ENCODE measurements around the gene CCDC188. TPM values are rescaled to one million over a fixed set of nuclear protein-coding genes. Genes with fewer than 3 reads are reported as not detected.

CCDC188 gene
- total RNA-seq (2022) (not detected in 2 replicates), Bru-seq, nascent RNA (not detected), BruChase-seq, experiment 1, labeled RNA remaining after a 6-hour chase (not detected), BruChase-seq, experiment 2, labeled RNA remaining after a 2-hour chase (not detected)
- long read RNA-seq = 0 reads

DNA sequence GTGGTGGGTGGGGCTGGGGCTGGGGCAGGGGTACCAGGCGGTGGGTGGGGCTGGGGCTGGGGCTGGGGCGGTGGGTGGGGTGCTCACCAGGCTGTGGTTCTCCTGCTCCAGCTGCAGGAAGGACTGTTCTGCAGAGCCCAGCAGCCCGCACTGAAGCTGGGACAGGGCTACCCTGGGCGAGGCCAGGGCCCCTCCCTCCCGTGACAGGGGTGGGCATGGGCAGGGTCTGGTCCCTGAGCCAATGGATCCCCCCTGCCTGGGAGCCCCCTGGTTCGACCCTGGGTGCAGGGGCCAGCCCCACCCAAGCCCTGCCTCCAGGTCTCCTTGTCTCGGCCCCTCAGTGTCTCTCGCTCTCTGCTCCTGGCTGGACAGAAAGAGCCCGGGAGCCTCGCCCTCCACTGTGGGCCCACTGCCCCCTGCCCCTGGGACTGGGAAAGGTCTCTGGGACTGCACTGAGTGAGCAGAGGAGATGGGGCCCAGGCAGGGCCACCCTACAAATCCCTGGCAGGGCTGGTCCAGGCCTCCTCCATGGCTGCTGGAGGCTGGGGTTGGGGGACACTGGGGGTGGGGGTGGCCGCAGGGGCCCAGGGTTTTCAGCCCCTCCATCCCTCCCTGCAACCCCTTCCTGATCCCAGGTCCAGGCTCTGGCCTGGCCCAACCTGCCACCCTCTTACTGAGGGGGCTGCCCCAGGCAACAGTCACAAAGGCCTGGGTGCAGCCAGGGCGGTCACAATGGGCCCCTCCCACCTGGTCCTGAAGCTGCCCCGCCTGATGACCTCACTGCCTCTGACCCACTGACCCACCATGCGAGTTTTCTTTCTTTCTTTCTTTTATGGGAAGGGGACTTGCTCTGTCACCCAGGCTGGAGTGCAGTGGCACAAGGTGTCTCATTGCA is at the start of gene CCDC188:
CCDC188 (minus strand) TSS at position 675 of the 895 bp plus-strand sequence; CDS start at position 606, 69 bp downstream.
- CTCF ChIA-PET = interaction anchor here (0.6 kb wide), 1 partner anchor 135 kb away, joined by 4 read pairs; no protein-coding TSS in a partner anchor
- no peak for TF ChIP-seq CTCF (IDR thresholded peaks at IDR 0.05; ENCODE audit: unreplicated experiment)
- H3K4me1 Mint-ChIP-seq (ENCODE audit: low read depth, unreplicated experiment) = no peaks in the 10 kb centered on the region
- no TSS peak for BruUV-seq (replicated peaks)
- no peak within 1 kb of the TSS for H3K27ac Mint-ChIP-seq (ENCODE audit: unreplicated experiment)
- peaks cover 18% of the 10 kb centered on the region for H3K36me3 Mint-ChIP-seq (ENCODE audit: insufficient read depth, unreplicated experiment)
- H3K27me3 Mint-ChIP-seq (ENCODE audit: unreplicated experiment) = peaks cover 21% of the 10 kb centered on the region
- no peak within 1 kb of the TSS for H3K4me3 Mint-ChIP-seq (ENCODE audit: low read depth, unreplicated experiment)
- no peaks in the 10 kb centered on the region for H3K9me3 Mint-ChIP-seq (ENCODE audit: low read depth, unreplicated experiment)
- DNase-seq = no peak
- intact Hi-C loops (cut with micrococcal nuclease; ENCODE audit: unreplicated experiment) = no loop called here

DNA sequence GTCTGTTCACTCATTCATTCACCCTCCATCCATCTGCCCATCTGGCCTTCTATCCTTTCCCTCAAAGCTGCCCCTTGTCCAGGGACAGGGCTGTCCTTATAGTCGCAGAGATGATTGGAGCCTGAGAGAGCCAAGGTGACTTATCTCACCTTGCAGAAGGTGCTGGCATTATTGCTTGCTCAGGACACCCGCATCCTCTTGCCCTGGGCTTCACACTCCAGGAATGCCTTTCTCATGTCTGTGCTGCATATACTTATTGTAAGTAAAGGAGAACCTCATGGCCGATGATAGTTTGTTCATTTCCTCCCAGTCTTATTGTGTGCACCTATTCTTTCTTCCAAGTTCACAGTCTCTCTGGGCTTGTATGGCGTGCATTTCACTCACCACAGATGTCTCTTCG is 49.1 kb upstream of the CCDC188 start:
- intact Hi-C loops (cut with micrococcal nuclease; ENCODE audit: unreplicated experiment) = no loop called here
- no peak for DNase-seq
- TF ChIP-seq CTCF (IDR thresholded peaks at IDR 0.05; ENCODE audit: unreplicated experiment) = no peak
- BruUV-seq (replicated peaks) = no TSS peak
- H3K4me1 Mint-ChIP-seq (ENCODE audit: low read depth, unreplicated experiment) = peaks cover 12% of the 10 kb centered on the region
- H3K27me3 Mint-ChIP-seq (ENCODE audit: unreplicated experiment) = no peaks in the 10 kb centered on the region
- peaks cover 2% of the 10 kb centered on the region for H3K9me3 Mint-ChIP-seq (ENCODE audit: low read depth, unreplicated experiment)
- peaks cover 13% of the 10 kb centered on the region for H3K36me3 Mint-ChIP-seq (ENCODE audit: insufficient read depth, unreplicated experiment)
- CTCF ChIA-PET = no interaction called here
- no peak overlapping the region for H3K27ac Mint-ChIP-seq (ENCODE audit: unreplicated experiment)
- H3K4me3 Mint-ChIP-seq (ENCODE audit: low read depth, unreplicated experiment) = no peak overlapping the region

DNA sequence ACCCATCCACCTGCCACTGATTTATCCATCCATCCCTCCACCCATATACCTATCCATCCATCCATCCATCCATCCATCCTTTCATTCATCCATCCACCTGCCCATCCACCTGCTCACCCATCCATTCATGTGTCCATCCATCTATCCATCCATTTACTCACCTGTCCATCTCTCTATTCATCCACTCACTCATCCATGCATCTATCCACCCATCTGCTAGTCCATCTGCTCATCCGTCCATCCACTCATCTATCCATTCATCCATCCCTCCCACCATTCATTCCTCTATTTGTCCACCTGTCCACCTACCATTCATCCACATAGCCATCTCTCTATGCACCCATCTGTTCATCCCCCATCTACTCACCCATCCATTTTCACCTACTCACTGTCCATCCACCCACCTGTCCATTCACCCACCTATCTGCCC is 48.6 kb upstream of the CCDC188 start:
- no peak overlapping the region for H3K27ac Mint-ChIP-seq (ENCODE audit: unreplicated experiment)
- CTCF ChIA-PET = no interaction called here
- no peak overlapping the region for H3K4me3 Mint-ChIP-seq (ENCODE audit: low read depth, unreplicated experiment)
- DNase-seq = no peak
- H3K36me3 Mint-ChIP-seq (ENCODE audit: insufficient read depth, unreplicated experiment) = peaks cover 13% of the 10 kb centered on the region
- TF ChIP-seq CTCF (IDR thresholded peaks at IDR 0.05; ENCODE audit: unreplicated experiment) = no peak
- peaks cover 12% of the 10 kb centered on the region for H3K4me1 Mint-ChIP-seq (ENCODE audit: low read depth, unreplicated experiment)
- H3K27me3 Mint-ChIP-seq (ENCODE audit: unreplicated experiment) = no peaks in the 10 kb centered on the region
- H3K9me3 Mint-ChIP-seq (ENCODE audit: low read depth, unreplicated experiment) = peaks cover 2% of the 10 kb centered on the region
- BruUV-seq (replicated peaks) = no TSS peak
- intact Hi-C loops (cut with micrococcal nuclease; ENCODE audit: unreplicated experiment) = no loop called here

- peaks cover 2% of the 10 kb centered on the region for H3K9me3 Mint-ChIP-seq (ENCODE audit: low read depth, unreplicated experiment)
- H3K36me3 Mint-ChIP-seq (ENCODE audit: insufficient read depth, unreplicated experiment) = peaks cover 11% of the 10 kb centered on the region
- BruUV-seq (replicated peaks) = no TSS peak
- no peak overlapping the region for H3K27ac Mint-ChIP-seq (ENCODE audit: unreplicated experiment)
- no peak for TF ChIP-seq CTCF (IDR thresholded peaks at IDR 0.05; ENCODE audit: unreplicated experiment)
- DNase-seq = no peak
- CTCF ChIA-PET = no interaction called here
- intact Hi-C loops (cut with micrococcal nuclease; ENCODE audit: unreplicated experiment) = no loop called here
- no peak overlapping the region for H3K4me3 Mint-ChIP-seq (ENCODE audit: low read depth, unreplicated experiment)
- peaks cover 12% of the 10 kb centered on the region for H3K4me1 Mint-ChIP-seq (ENCODE audit: low read depth, unreplicated experiment)
- H3K27me3 Mint-ChIP-seq (ENCODE audit: unreplicated experiment) = no peaks in the 10 kb centered on the region
Measured at GRCh38 chr22:20198557-20199319, 47.9 kb upstream of the CCDC188 start.
